Measurements from ENCODE around the gene XYLT1.

GRCh38 chr16:17321824-17322223 lies 148.9 kb downstream of the XYLT1 start:
- TF ChIP-seq FOXM1 (IDR thresholded peaks at IDR 0.05; ENCODE audit: borderline replicate concordance) (no peak), ELF4 (IDR thresholded peaks at IDR 0.05) (no peak), TARDBP (IDR thresholded peaks at IDR 0.05) (no peak)
